Neural progenitor cell (in vitro differentiated cells): ENCODE measurements around the gene C15orf40. TPM values are rescaled to one million over a fixed set of nuclear protein-coding genes. Genes with fewer than 3 reads are reported as not detected.

Experiments used
- DNase-seq: peaks from one replicate; pipeline ENCODE4 v3.0.0-alpha.2; 2016; ENCODE audit warnings: low spot score
- H2AFZ ChIP-seq: fragments of 200-600 bp; sonication (generic); replicated peaks from 2 replicates; pipeline ENCODE4 v1.6.1; 2016; ENCODE audit warnings: antibody characterized with exemption
- H3F3A ChIP-seq: fragments of 200-600 bp; sonication (generic); 2 replicates; pipeline ENCODE4 v1.6.1; 2016; ENCODE audit warnings: antibody characterized with exemption, low read depth
- H3K27ac ChIP-seq: fragments of 200-600 bp; sonication (generic); 2 replicates; pipeline ENCODE4 v1.5.1; 2016; ENCODE audit warnings: mild to moderate bottlenecking
- H3K27me3 ChIP-seq: fragments of 200-600 bp; sonication (generic); 2 replicates; pipeline ENCODE4 v1.6.1; 2016; ENCODE audit warnings: mild to moderate bottlenecking, moderate library complexity
- H3K36me3 ChIP-seq: fragments of 200-600 bp; sonication (generic); 2 replicates; pipeline ENCODE4 v1.5.1; 2016
- H3K4me1 ChIP-seq: fragments of 200-600 bp; sonication (generic); 2 replicates; pipeline ENCODE4 v1.6.1; 2016; ENCODE audit warnings: mixed run types
- H3K4me2 ChIP-seq: fragments of 200-600 bp; sonication (generic); 2 replicates; pipeline ENCODE4 v1.6.1; 2016
- H3K4me3 ChIP-seq: fragments of 200-600 bp; sonication (generic); 2 replicates; pipeline ENCODE4 v1.5.1; 2016
- H3K79me2 ChIP-seq: fragments of 200-600 bp; sonication (generic); 2 replicates; pipeline ENCODE4 v1.6.1; 2016; ENCODE audit warnings: low read depth
- H3K9ac ChIP-seq: fragments of 200-600 bp; sonication (generic); 2 replicates; pipeline ENCODE4 v1.6.1; 2016
- H3K9me3 ChIP-seq: fragments of 200-600 bp; sonication (generic); 2 replicates; pipeline ENCODE4 v1.5.1; 2016; ENCODE audit warnings: low read depth
- H4K20me1 ChIP-seq: fragments of 200-600 bp; sonication (generic); 2 replicates; pipeline ENCODE4 v1.6.1; 2016; ENCODE audit warnings: low read depth
- H3K27ac Mint-ChIP-seq: 3 replicates; pipeline ENCODE4 v1.8.0; 2021; ENCODE audit warnings: mixed read lengths
- H3K27me3 Mint-ChIP-seq: 2 replicates; pipeline ENCODE4 v1.8.0; 2022; ENCODE audit warnings: low read depth, mild to moderate bottlenecking, inconsistent platforms, moderate library complexity, mixed read lengths; ENCODE audit not compliant: insufficient read depth
- H3K36me3 Mint-ChIP-seq: 3 replicates; pipeline ENCODE4 v1.8.0; 2021; ENCODE audit warnings: mixed read lengths
- H3K4me1 Mint-ChIP-seq: 3 replicates; pipeline ENCODE4 v1.8.0; 2021; ENCODE audit warnings: mixed read lengths
- H3K4me3 Mint-ChIP-seq: 3 replicates; pipeline ENCODE4 v1.8.0; 2021; ENCODE audit warnings: mild to moderate bottlenecking, moderate library complexity, mixed read lengths
- H3K9me3 Mint-ChIP-seq: 3 replicates; pipeline ENCODE4 v1.8.0; 2020; ENCODE audit warnings: mixed read lengths
- EZH2 ChIP-seq: fragments of 200-600 bp; sonication (generic); IDR thresholded peaks from 2 replicates; pipeline ENCODE4 v1.6.1; 2017; ENCODE audit warnings: antibody characterized with exemption, mild to moderate bottlenecking, moderate library complexity
- EZH2phosphoT487 ChIP-seq: fragments of 200-600 bp; sonication (generic); IDR thresholded peaks from 2 replicates; pipeline ENCODE4 v1.6.1; 2017; ENCODE audit warnings: antibody characterized with exemption
- total RNA-seq: library from RNA; depleted of rRNA; stranded (reverse); fragments of >200 nt; gene quantifications from 2 replicates; pipeline ENCODE4 v1.2.3, GENCODE V29; 2015; ENCODE audit warnings: low replicate concordance
- TF ChIP-seq, protein P1 (sequence below): fragments of 200-600 bp; sonication (generic); IDR thresholded peaks from 2 replicates; pipeline ENCODE4 v1.5.1; 2017; ENCODE audit warnings: antibody characterized with exemption, mild to moderate bottlenecking

C15orf40 gene
- total RNA-seq, 1 donor from 2014 or later = 8.1 TPM

DNA sequence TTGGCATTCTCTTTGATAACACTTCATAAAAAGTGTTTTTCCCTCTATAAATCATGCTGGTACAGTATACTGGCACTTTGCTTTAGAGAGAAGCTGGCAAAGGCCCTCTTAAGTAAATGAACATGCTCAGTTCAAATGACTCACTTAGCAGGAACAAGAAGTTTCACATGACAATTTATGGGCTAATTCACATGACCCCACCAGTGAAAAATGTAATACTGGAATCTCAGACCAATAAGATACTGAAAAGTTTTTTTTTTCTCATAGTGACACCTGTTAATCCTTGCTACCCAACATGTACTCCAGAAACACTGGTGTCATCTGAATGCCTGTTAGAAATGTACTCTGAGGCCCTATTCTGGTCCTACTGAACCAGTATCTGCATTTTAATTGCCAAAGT, 41.7 kb upstream of the C15orf40 start:
- no peak overlapping the region for H3K4me3 ChIP-seq
- Mint-ChIP-seq H3K27ac (no peak overlapping the region), H3K4me3 (no peak overlapping the region), H3K4me1 (peaks cover 4% of the 10 kb centered on the region), H3K27me3 (no peaks in the 10 kb centered on the region), H3K36me3 (peaks cover 28% of the 10 kb centered on the region), H3K9me3 (no peaks in the 10 kb centered on the region)
- H3K9ac ChIP-seq = no peak overlapping the region
- peaks cover 12% of the 10 kb centered on the region for H4K20me1 ChIP-seq
- TF ChIP-seq EZH2phosphoT487 (no peak), EZH2 (no peak)
- TF ChIP-seq, protein P1, sequence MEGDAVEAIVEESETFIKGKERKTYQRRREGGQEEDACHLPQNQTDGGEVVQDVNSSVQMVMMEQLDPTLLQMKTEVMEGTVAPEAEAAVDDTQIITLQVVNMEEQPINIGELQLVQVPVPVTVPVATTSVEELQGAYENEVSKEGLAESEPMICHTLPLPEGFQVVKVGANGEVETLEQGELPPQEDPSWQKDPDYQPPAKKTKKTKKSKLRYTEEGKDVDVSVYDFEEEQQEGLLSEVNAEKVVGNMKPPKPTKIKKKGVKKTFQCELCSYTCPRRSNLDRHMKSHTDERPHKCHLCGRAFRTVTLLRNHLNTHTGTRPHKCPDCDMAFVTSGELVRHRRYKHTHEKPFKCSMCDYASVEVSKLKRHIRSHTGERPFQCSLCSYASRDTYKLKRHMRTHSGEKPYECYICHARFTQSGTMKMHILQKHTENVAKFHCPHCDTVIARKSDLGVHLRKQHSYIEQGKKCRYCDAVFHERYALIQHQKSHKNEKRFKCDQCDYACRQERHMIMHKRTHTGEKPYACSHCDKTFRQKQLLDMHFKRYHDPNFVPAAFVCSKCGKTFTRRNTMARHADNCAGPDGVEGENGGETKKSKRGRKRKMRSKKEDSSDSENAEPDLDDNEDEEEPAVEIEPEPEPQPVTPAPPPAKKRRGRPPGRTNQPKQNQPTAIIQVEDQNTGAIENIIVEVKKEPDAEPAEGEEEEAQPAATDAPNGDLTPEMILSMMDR = no peak
- no peak overlapping the region for H3K4me2 ChIP-seq
- H2AFZ ChIP-seq = no peak overlapping the region
- no peaks in the 10 kb centered on the region for H3F3A ChIP-seq
- H3K27me3 ChIP-seq = no peaks in the 10 kb centered on the region
- H3K36me3 ChIP-seq = peaks cover 5% of the 10 kb centered on the region
- no peak for DNase-seq
- H3K79me2 ChIP-seq = peaks cover 32% of the 10 kb centered on the region
- H3K27ac ChIP-seq = no peak overlapping the region
- no peaks in the 10 kb centered on the region for H3K4me1 ChIP-seq
- no peaks in the 10 kb centered on the region for H3K9me3 ChIP-seq

DNA sequence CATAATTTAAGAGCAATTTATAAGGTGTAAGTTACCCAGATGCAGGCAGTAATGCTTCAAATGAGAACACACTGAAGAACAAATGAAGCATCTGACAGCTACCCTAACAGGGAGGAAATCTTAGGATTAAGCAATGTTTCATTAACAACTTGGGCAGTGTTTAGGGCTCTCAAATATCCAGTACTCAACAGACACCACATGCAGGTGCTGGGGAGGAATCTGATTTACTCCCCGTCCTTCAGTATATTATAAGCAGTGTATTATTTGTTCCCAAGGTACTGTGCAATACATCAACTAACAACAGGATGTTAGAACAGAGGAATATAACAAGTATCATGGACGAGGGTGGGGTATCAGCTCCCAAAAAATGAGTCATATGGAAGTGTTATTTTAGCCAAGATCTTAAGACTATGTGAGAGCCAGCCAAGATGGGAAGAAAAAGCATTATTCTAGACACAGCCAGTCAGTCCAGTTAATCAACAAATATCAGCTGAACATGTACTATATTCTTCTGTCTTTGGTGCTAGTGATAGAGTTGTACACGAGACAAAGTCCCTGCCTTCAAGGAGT, 35.2 kb upstream of the C15orf40 start:
- Histone ChIP-seq H3K27me3 (no peaks in the 10 kb centered on the region), H4K20me1 (no peaks in the 10 kb centered on the region), H3K4me3 (no peak overlapping the region), H3K27ac (no peak overlapping the region), H3K4me1 (no peaks in the 10 kb centered on the region), H3K9me3 (no peaks in the 10 kb centered on the region), H2AFZ (no peak overlapping the region), H3K4me2 (no peak overlapping the region), H3K36me3 (peaks cover 5% of the 10 kb centered on the region), H3F3A (no peaks in the 10 kb centered on the region), H3K79me2 (peaks cover 11% of the 10 kb centered on the region), H3K9ac (no peak overlapping the region)
- Mint-ChIP-seq H3K4me1 (no peaks in the 10 kb centered on the region), H3K27ac (no peak overlapping the region), H3K27me3 (no peaks in the 10 kb centered on the region), H3K36me3 (peaks cover 17% of the 10 kb centered on the region), H3K9me3 (no peaks in the 10 kb centered on the region), H3K4me3 (no peak overlapping the region)
- TF ChIP-seq EZH2 (no peak), EZH2phosphoT487 (no peak)
- TF ChIP-seq, protein P1 = no peak
- DNase-seq = no peak

DNA sequence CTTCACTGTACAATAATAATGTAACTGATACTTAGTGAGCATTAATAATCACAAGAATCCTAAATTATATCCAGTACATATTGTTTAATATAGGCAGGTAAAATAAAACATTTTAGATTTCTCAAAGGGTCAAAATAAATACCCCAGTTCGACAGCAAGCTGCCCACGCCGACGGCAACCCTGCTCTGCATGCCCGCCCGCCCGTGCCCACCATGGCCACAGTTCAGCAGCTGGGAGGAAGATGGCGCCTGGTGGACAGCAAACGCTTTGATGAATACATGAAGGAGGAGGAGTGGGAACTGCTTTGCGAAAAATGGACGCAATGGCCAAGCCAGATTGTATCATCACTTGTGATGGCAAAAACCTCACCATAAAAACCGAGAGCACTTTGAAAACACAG, 32.7 kb upstream of the C15orf40 start:
- H3K4me2 ChIP-seq = no peak overlapping the region
- Mint-ChIP-seq H3K9me3 (peaks cover under 1% of the 10 kb centered on the region), H3K4me3 (no peak overlapping the region), H3K4me1 (no peaks in the 10 kb centered on the region), H3K36me3 (peaks cover 29% of the 10 kb centered on the region), H3K27me3 (no peaks in the 10 kb centered on the region), H3K27ac (no peak overlapping the region)
- no peak for DNase-seq
- no peaks in the 10 kb centered on the region for H3K4me1 ChIP-seq
- no peak overlapping the region for H3K9ac ChIP-seq
- no peaks in the 10 kb centered on the region for H3F3A ChIP-seq
- TF ChIP-seq EZH2phosphoT487 (no peak), EZH2 (no peak)
- TF ChIP-seq, protein P1 = no peak
- no peak overlapping the region for H3K4me3 ChIP-seq
- H3K27ac ChIP-seq = no peak overlapping the region
- H3K79me2 ChIP-seq = peaks cover 11% of the 10 kb centered on the region
- no peaks in the 10 kb centered on the region for H3K27me3 ChIP-seq
- no peaks in the 10 kb centered on the region for H4K20me1 ChIP-seq
- H3K9me3 ChIP-seq = no peaks in the 10 kb centered on the region
- peaks cover under 1% of the 10 kb centered on the region for H3K36me3 ChIP-seq
- H2AFZ ChIP-seq = no peak overlapping the region
